Mammary epithelial cell (primary cell): ENCODE measurements around the gene FRMPD2.
"Not testable (repeated sequence)": the region's sequence is repeated elsewhere in the genome, so short reads cannot be mapped to it uniquely, and the experiment has no call there.

Experiments used
- CTCF ChIP-seq, 2 donors: IDR thresholded peaks in 1 of 2; conservative IDR thresholded peaks in 1 of 2; 2 replicates each; pipeline ENCODE4 v1.5.1; 2011 to 2012; ENCODE audit warnings: inconsistent platforms in 2 of 2, low read length in 2 of 2, mild to moderate bottlenecking in 2 of 2, control low read depth in 1 of 2, low read depth in 1 of 2; ENCODE audit not compliant: insufficient read depth in 1 of 2; ENCODE audit errors: extremely low read depth in 1 of 2
- EZH2 ChIP-seq: IDR thresholded peaks from 2 replicates; pipeline ENCODE4 v1.6.1; 2012; ENCODE audit warnings: low read length, inconsistent platforms, borderline replicate concordance

GRCh38 chr10:48110277-48110676 is 164.2 kb downstream of the FRMPD2 start:
- not testable (repeated sequence) for TF ChIP-seq CTCF (conservative IDR thresholded peaks at IDR 0.05 in 1 of 2, IDR thresholded peaks at IDR 0.05 in 1 of 2; ENCODE audit: extremely low read depth in 1 of 2, insufficient read depth in 1 of 2, low read depth in 1 of 2, low read length in 2 of 2); EZH2
